ENCODE data around the gene NR6A1. TPM values are rescaled to one million over a fixed set of nuclear protein-coding genes. Genes with fewer than 3 reads are reported as not detected.

The NR6A1 gene
- total RNA-seq, 1 experiment from 2014 or later: 99.3 TPM

DNA sequence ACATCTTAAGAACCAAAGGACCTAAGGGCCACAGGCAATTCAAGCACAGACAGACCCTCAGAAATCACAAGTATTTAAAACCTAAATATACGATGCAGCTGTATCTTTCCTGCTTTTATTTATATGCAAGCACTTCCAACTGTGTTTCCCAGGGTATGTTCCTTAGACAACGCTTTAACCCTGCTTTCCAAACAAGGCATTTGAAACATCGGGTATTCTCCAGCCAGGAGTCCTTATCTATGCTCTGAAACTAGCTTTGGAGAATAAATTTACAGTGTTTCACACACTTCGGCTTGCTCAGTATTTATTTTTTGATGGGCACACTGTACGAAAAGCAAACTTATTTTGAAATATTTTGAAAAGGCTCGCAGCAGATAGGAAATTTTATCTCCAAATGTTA, 13.5 kb downstream of the NR6A1 start:
- Histone ChIP-seq H4K5ac (ENCODE audit: insufficient read length, low read depth, low read length) (no peak overlapping the region), H3K23me2 (ENCODE audit: insufficient read length, low read depth, low read length, poor library complexity, severe bottlenecking) (peaks cover 3% of the 10 kb centered on the region), H3K23ac (ENCODE audit: insufficient read length, low read depth, low read length) (no peak overlapping the region), H2BK12ac (ENCODE audit: insufficient read length, low read depth, low read length) (no peak overlapping the region), H3K18ac (ENCODE audit: insufficient read length, low read depth, low read length) (no peak overlapping the region), H3K9me3 (ENCODE audit: control insufficient read depth, low read depth, low read length) (no peaks in the 10 kb centered on the region), H3K9ac (ENCODE audit: extremely low read depth, insufficient read length, low read length) (no peak overlapping the region), H4K8ac (replicated peaks; ENCODE audit: insufficient read length, low read depth, low read length) (no peak overlapping the region), H2BK15ac (ENCODE audit: low read depth, low read length) (no peak overlapping the region), H3K27me3 (ENCODE audit: insufficient read depth, low read length) (no peaks in the 10 kb centered on the region), H2BK5ac (ENCODE audit: insufficient read length, low read length) (no peak overlapping the region), H3K79me1 (ENCODE audit: insufficient read depth, low read depth, low read length, poor library complexity, severe bottlenecking) (peaks cover 3% of the 10 kb centered on the region), H2BK120ac (ENCODE audit: low read depth, low read length, poor library complexity, severe bottlenecking) (no peak overlapping the region), H3K56ac (ENCODE audit: insufficient read length, low read depth, low read length) (no peak overlapping the region), H2AFZ (ENCODE audit: low read length) (no peak overlapping the region), H3K4me2 (ENCODE audit: insufficient read depth, insufficient read length, low read length) (peak overlapping the region; percentile 77), H4K91ac (ENCODE audit: insufficient read length, low read depth, low read length) (no peak overlapping the region), H3K14ac (ENCODE audit: insufficient read depth, low read length) (no peak overlapping the region), H3K79me2 (ENCODE audit: insufficient read depth, low read length) (peaks cover 18% of the 10 kb centered on the region; the same call in 1 of the 2 replicates), H4K20me1 (ENCODE audit: control insufficient read depth, insufficient read depth, insufficient read length) (no peaks in the 10 kb centered on the region), H3K4ac (ENCODE audit: low read depth, low read length) (no peak overlapping the region), H3K4me1 (ENCODE audit: insufficient read depth, low read length) (peaks cover 8% of the 10 kb centered on the region), H2AK5ac (ENCODE audit: insufficient read length, low read length) (no peak overlapping the region), H2BK20ac (ENCODE audit: low read depth, low read length, poor library complexity, severe bottlenecking) (no peak overlapping the region), H3K27ac (ENCODE audit: insufficient read length, low read depth, low read length) (peak overlapping the region; percentile 93), H3T11ph (ENCODE audit: low read length) (no peak overlapping the region)
- Mint-ChIP-seq H3K4me3 (peak overlapping the region; percentile 54 to 75), H3K4me1 (peaks cover 90 to 93% of the 10 kb centered on the region in 2 experiments), H3K9me3 (no peaks in the 10 kb centered on the region), H3K27me3 (ENCODE audit: low read depth) (no peaks in the 10 kb centered on the region), H3K27ac (peak overlapping the region; percentile 80 to 99 (median 98)), H3K36me3 (ENCODE audit: insufficient read depth in 1 of 3, low read depth in 3 of 3) (no peaks in the 10 kb centered on the region)
- TF ChIP-seq, protein P1, sequence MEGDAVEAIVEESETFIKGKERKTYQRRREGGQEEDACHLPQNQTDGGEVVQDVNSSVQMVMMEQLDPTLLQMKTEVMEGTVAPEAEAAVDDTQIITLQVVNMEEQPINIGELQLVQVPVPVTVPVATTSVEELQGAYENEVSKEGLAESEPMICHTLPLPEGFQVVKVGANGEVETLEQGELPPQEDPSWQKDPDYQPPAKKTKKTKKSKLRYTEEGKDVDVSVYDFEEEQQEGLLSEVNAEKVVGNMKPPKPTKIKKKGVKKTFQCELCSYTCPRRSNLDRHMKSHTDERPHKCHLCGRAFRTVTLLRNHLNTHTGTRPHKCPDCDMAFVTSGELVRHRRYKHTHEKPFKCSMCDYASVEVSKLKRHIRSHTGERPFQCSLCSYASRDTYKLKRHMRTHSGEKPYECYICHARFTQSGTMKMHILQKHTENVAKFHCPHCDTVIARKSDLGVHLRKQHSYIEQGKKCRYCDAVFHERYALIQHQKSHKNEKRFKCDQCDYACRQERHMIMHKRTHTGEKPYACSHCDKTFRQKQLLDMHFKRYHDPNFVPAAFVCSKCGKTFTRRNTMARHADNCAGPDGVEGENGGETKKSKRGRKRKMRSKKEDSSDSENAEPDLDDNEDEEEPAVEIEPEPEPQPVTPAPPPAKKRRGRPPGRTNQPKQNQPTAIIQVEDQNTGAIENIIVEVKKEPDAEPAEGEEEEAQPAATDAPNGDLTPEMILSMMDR (conservative IDR thresholded peaks at IDR 0.05): no peak
- WGBS (ENCODE audit: extremely low coverage, insufficient read length, low lambda C conversion rate): no CpG with 5 or more reads among the region's 6 CpGs
- no peak for DNase-seq

Measured in H9 (cell line).